LNCaP clone FGC (cell line): Measurements from ENCODE around the gene DMGDH.

ENCODE experiments used
- DNase-seq: peaks from one replicate; pipeline ENCODE4 v3.0.0-alpha.2; 2011; ENCODE audit warnings: low read depth
- H3K4me3 ChIP-seq: 2 replicates; pipeline ENCODE4 v1.5.1; 2011; ENCODE audit warnings: mild to moderate bottlenecking, low read depth, low read length, control low read depth
- CTCF ChIP-seq: IDR thresholded peaks from 2 replicates; pipeline ENCODE4 v1.5.1; 2012; ENCODE audit warnings: mild to moderate bottlenecking; ENCODE audit not compliant: control insufficient read depth, insufficient read depth; ENCODE audit errors: extremely low read depth

The DMGDH gene

DNA sequence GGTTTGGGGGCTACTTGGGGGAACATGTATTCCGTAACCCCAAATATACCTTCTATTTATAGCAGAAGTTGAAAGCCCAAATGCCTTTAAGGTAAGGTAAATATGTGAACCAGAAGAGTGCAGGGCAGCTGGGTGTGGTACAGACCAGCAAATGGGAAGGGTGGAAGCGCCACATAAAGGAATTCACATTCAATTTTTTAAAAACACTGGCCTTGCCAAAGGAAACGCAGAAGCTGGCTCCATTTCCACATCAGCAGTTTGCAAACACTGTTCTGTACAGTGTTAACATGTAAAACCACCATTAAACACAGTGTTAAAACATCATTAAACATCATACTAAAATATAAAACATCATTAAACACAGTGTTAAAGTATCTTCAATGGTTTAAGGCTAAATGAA, 38.6 kb upstream of the DMGDH start:
- no peak for TF ChIP-seq CTCF
- peak; percentile 19 for DNase-seq
- no peak overlapping the region for H3K4me3 ChIP-seq

- H3K4me3 ChIP-seq, result no peak overlapping the region
- no peak for TF ChIP-seq CTCF
- DNase-seq, result no peak
Measured at GRCh38 chr5:79107020-79107796, 37.7 kb upstream of the DMGDH start.

DNA sequence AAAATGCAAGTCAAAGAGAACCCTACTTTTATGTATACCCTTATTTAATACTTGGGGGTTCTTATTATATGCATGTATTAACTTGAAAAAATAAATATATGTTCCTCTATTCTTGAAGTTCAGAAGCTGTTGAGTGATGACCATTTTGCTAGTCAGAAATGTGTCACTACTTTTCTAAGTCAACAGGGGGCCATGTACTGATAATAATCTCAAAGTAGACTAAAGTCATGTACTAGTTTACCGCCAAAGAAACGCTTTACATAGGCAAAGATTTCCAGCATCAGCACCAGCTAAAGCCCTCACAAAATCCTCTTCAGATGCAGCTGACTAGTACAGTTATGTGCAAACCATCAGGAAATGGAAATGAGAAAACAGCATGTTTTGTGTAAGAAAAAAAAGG, 36.4 kb upstream of the DMGDH start:
- TF ChIP-seq CTCF, result no peak
- DNase-seq, result no peak
- H3K4me3 ChIP-seq, result no peak overlapping the region

DNA sequence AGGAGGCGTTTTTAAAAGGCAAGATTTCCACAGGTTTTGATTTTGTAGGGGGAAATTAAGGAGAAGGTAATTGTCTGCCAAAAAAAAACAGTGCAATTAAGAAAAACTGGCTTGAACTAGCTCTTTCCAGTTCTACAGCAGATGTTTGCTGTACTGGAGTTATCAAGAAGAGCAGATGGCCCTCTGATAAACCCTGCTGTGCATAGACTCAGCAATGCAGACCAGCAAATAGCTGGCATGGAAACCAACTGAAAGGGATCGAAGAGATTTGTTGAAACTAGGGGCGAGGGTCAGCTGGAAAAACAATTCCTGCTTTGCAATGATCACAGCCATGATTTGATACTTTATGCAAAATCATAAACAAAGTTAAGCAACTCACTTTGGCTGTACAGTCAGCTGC, 24.3 kb upstream of the DMGDH start:
- no peak for TF ChIP-seq CTCF
- DNase-seq, result peak; percentile 13

GRCh38 chr5:79091064-79091463, 21.6 kb upstream of the DMGDH start:
- no peak for TF ChIP-seq CTCF
- no peak for DNase-seq
- H3K4me3 ChIP-seq, result no peak overlapping the region

More for the DNA sequence above, 24.3 kb upstream of the DMGDH start:
- H3K4me3 ChIP-seq, result no peak overlapping the region

- no peak for DNase-seq
- TF ChIP-seq CTCF, result no peak
- no peak overlapping the region for H3K4me3 ChIP-seq
Measured at GRCh38 chr5:79088507-79088906, 19.0 kb upstream of the DMGDH start.

GRCh38 chr5:79086116-79086515, 16.6 kb upstream of the DMGDH start:
- no peak for TF ChIP-seq CTCF
- no peak for DNase-seq
- H3K4me3 ChIP-seq, result no peak overlapping the region
